Astrocyte (in vitro differentiated cells and primary cell): ENCODE data around the gene LRRK2. TPM values are rescaled to one million over a fixed set of nuclear protein-coding genes. Genes with fewer than 3 reads are reported as not detected.

ENCODE experiments used
- DNase-seq: peaks from one replicate; pipeline ENCODE4 v3.0.0-alpha.2; 2010; ENCODE audit warnings: low read depth
- FAIRE-seq: peaks from 2 replicates; lab custom pipeline; 2011; peaks lifted over from hg19 to GRCh38; lab: Jason Lieb, UNC
- H2AFZ ChIP-seq: 2 replicates; pipeline ENCODE4 v1.6.0; 2012; ENCODE audit warnings: low read depth, low read length, inconsistent platforms
- H3K27ac ChIP-seq: 2 replicates; pipeline ENCODE4 v1.5.1; 2011; ENCODE audit warnings: low read depth, low read length, inconsistent platforms
- H3K27me3 ChIP-seq: 2 replicates; pipeline ENCODE4 v1.6.0; 2011; ENCODE audit warnings: low read length, inconsistent platforms; ENCODE audit not compliant: insufficient read depth
- H3K36me3 ChIP-seq: 2 replicates; pipeline ENCODE4 v1.5.1; 2011; ENCODE audit warnings: low read length, inconsistent platforms; ENCODE audit not compliant: insufficient read depth
- H3K4me1 ChIP-seq: 2 replicates; pipeline ENCODE4 v1.5.1; 2011; ENCODE audit warnings: low read length, inconsistent platforms; ENCODE audit not compliant: insufficient read depth
- H3K4me2 ChIP-seq: 2 replicates; pipeline ENCODE4 v1.6.0; 2012; ENCODE audit warnings: low read length, inconsistent platforms
- H3K4me3 ChIP-seq: 2 replicates; pipeline ENCODE4 v1.5.1; 2011; ENCODE audit warnings: low read depth, mild to moderate bottlenecking, low read length, inconsistent platforms; ENCODE audit not compliant: insufficient read depth
- H3K79me2 ChIP-seq: 2 replicates; pipeline ENCODE4 v1.6.0; 2012; ENCODE audit warnings: mild to moderate bottlenecking, low read length, inconsistent platforms; ENCODE audit not compliant: insufficient read depth
- H3K9ac ChIP-seq: 2 replicates; pipeline ENCODE4 v1.6.0; 2012; ENCODE audit warnings: mild to moderate bottlenecking, low read length, inconsistent platforms
- H3K9me3 ChIP-seq: 2 replicates; pipeline ENCODE4 v1.5.1; 2012; ENCODE audit warnings: low read depth, mild to moderate bottlenecking, low read length, inconsistent platforms; ENCODE audit not compliant: insufficient read depth
- H4K20me1 ChIP-seq: 2 replicates; pipeline ENCODE4 v1.6.0; 2012; ENCODE audit warnings: low read length, inconsistent platforms; ENCODE audit not compliant: insufficient read depth
- H3K27ac Mint-ChIP-seq: one replicate; pipeline ENCODE4 v1.8.0; 2021; ENCODE audit warnings: mild to moderate bottlenecking, mixed read lengths; ENCODE audit not compliant: unreplicated experiment
- H3K27me3 Mint-ChIP-seq: one replicate; pipeline ENCODE4 v1.8.0; 2021; ENCODE audit warnings: low read depth, mixed read lengths; ENCODE audit not compliant: unreplicated experiment
- H3K36me3 Mint-ChIP-seq: one replicate; pipeline ENCODE4 v1.8.0; 2021; ENCODE audit warnings: low read depth, mixed read lengths; ENCODE audit not compliant: unreplicated experiment
- H3K4me1 Mint-ChIP-seq: one replicate; pipeline ENCODE4 v1.8.0; 2021; ENCODE audit warnings: low read depth, mixed read lengths; ENCODE audit not compliant: unreplicated experiment
- H3K4me3 Mint-ChIP-seq: one replicate; pipeline ENCODE4 v1.8.0; 2021; ENCODE audit warnings: mild to moderate bottlenecking, moderate library complexity, mixed read lengths; ENCODE audit not compliant: unreplicated experiment
- H3K9me3 Mint-ChIP-seq: one replicate; pipeline ENCODE4 v1.8.0; 2021; ENCODE audit warnings: mild to moderate bottlenecking, mixed read lengths; ENCODE audit not compliant: unreplicated experiment
- CTCF ChIP-seq: IDR thresholded peaks from 2 replicates; pipeline ENCODE4 v1.5.1; 2011; ENCODE audit warnings: low read depth, mild to moderate bottlenecking, inconsistent platforms, low read length, moderate library complexity; ENCODE audit not compliant: insufficient read depth
- EZH2 ChIP-seq: IDR thresholded peaks from 2 replicates; pipeline ENCODE4 v1.6.1; 2012; ENCODE audit warnings: mild to moderate bottlenecking, low read length, inconsistent platforms; ENCODE audit not compliant: insufficient read depth
- total RNA-seq: library from RNA; stranded (reverse); gene quantifications from 2 replicates; pipeline ENCODE4 v1.2.1, GENCODE V29; 2021

The LRRK2 gene
- total RNA-seq, 1 donor from 2014 or later: 0.02 TPM

- H3K27me3 ChIP-seq: no peaks in the 10 kb centered on the region
- H3K27ac Mint-ChIP-seq: no peak overlapping the region
Measured at GRCh38 chr12:40338071-40338470, 113.3 kb downstream of the LRRK2 start.

GRCh38 chr12:40338621-40339020, 113.8 kb downstream of the LRRK2 start:
- TF ChIP-seq CTCF: no peak
- no peak for TF ChIP-seq EZH2
- no peaks in the 10 kb centered on the region for H3K36me3 ChIP-seq
- H3K9me3 ChIP-seq: no peaks in the 10 kb centered on the region
- no peaks in the 10 kb centered on the region for H3K4me1 ChIP-seq
- H3K79me2 ChIP-seq: no peaks in the 10 kb centered on the region
- no peak overlapping the region for H3K27ac Mint-ChIP-seq
- H3K27ac ChIP-seq: no peak overlapping the region
- H3K9me3 Mint-ChIP-seq: no peaks in the 10 kb centered on the region
- H3K4me3 Mint-ChIP-seq: no peak overlapping the region
- H3K36me3 Mint-ChIP-seq: no peaks in the 10 kb centered on the region
- no peak overlapping the region for H3K9ac ChIP-seq
- H3K27me3 ChIP-seq: no peaks in the 10 kb centered on the region
- no peak overlapping the region for H3K4me2 ChIP-seq
- no peaks in the 10 kb centered on the region for H3K4me1 Mint-ChIP-seq
- H4K20me1 ChIP-seq: no peaks in the 10 kb centered on the region
- FAIRE-seq: no peak
- DNase-seq: no peak
- no peaks in the 10 kb centered on the region for H3K27me3 Mint-ChIP-seq
- no peak overlapping the region for H3K4me3 ChIP-seq
- no peak overlapping the region for H2AFZ ChIP-seq

More at GRCh38 chr12:40338071-40338470, 113.3 kb downstream of the LRRK2 start:
- Mint-ChIP-seq H3K27me3 (no peaks in the 10 kb centered on the region), H3K4me1 (no peaks in the 10 kb centered on the region), H3K36me3 (no peaks in the 10 kb centered on the region), H3K4me3 (no peak overlapping the region), H3K9me3 (no peaks in the 10 kb centered on the region)
- Histone ChIP-seq H3K4me3 (no peak overlapping the region), H3K4me1 (no peaks in the 10 kb centered on the region), H3K9me3 (no peaks in the 10 kb centered on the region), H3K27ac (no peak overlapping the region), H3K79me2 (no peaks in the 10 kb centered on the region), H2AFZ (no peak overlapping the region), H3K9ac (no peak overlapping the region), H3K4me2 (no peak overlapping the region), H4K20me1 (no peaks in the 10 kb centered on the region), H3K36me3 (no peaks in the 10 kb centered on the region)
- FAIRE-seq: no peak
- no peak for TF ChIP-seq CTCF
- TF ChIP-seq EZH2: no peak
- DNase-seq: no peak

GRCh38 chr12:40342010-40342409, 117.2 kb downstream of the LRRK2 start:
- H3K9me3 ChIP-seq: no peaks in the 10 kb centered on the region
- H3K27ac Mint-ChIP-seq: no peak overlapping the region
- no peaks in the 10 kb centered on the region for H3K4me1 ChIP-seq
- no peaks in the 10 kb centered on the region for H3K9me3 Mint-ChIP-seq
- no peak overlapping the region for H3K4me2 ChIP-seq
- H3K36me3 ChIP-seq: no peaks in the 10 kb centered on the region
- no peaks in the 10 kb centered on the region for H3K36me3 Mint-ChIP-seq
- H3K4me3 ChIP-seq: no peak overlapping the region
- no peak for TF ChIP-seq EZH2
- TF ChIP-seq CTCF: no peak
- H3K4me3 Mint-ChIP-seq: no peak overlapping the region
- FAIRE-seq (no peak), DNase-seq (no peak)
- H3K27me3 ChIP-seq: no peaks in the 10 kb centered on the region
- no peak overlapping the region for H2AFZ ChIP-seq
- no peak overlapping the region for H3K9ac ChIP-seq
- no peaks in the 10 kb centered on the region for H3K79me2 ChIP-seq
- H3K27me3 Mint-ChIP-seq: no peaks in the 10 kb centered on the region
- H3K27ac ChIP-seq: no peak overlapping the region
- H3K4me1 Mint-ChIP-seq: no peaks in the 10 kb centered on the region
- H4K20me1 ChIP-seq: no peaks in the 10 kb centered on the region
